Hepatocyte (in vitro differentiated cells): ENCODE results near the gene ADTRP.

Experiments
- CTCF ChIP-seq: fragments of 200-600 bp; sonication (generic); IDR thresholded peaks from 2 replicates; pipeline ENCODE4 v1.5.1; 2016; ENCODE audit warnings: antibody characterized with exemption, mild to moderate bottlenecking; ENCODE audit not compliant: poor library complexity
- EZH2phosphoT487 ChIP-seq: fragments of 200-600 bp; sonication (generic); IDR thresholded peaks from one replicate; pipeline ENCODE4 v1.6.1; 2018; ENCODE audit warnings: antibody characterized with exemption, mild to moderate bottlenecking, low read depth, moderate library complexity; ENCODE audit not compliant: unreplicated experiment, severe bottlenecking

DNA sequence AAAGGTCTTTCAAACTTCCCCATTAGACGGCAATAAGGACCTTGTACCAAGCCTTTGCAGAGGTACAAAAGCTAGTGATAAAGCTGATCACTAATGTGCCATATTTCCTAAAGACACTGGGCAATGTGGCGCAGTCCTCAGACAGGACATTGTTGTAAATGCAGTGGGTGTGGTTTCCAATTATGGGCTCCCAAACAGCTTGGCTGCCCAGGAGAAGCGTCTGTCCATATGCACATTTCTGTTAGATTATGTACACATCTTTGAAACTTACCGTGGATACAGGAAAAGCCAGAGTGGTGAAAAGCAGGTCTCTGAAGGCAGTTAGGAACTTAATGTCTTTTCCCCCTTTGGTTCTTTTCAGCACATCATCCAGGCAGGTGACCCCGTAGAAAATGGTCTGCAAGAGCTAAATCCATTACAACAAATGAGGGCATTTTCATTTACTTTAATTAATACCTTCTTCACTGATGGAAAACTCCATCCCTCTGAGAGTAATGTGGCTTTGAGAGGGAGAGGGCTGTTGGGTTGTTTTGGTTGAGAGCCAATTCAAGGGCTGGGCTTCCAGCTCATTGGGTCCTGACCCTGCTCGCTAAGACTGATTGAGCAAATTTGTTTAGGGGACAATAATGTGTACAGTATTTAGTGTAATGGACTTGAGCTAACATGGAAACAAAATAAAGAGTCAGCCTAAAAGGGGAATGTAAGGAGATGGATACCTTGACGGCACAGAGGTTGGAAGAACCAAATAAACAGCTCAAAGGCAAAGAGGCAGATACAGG lies 10.4 kb downstream of the ADTRP start:
- no peak for TF ChIP-seq CTCF
- no peak for TF ChIP-seq EZH2phosphoT487
